ENCODE measurements around the gene CACNA1H.
A peak's percentile ranks its signal among the peaks of the same experiment; 100 is the strongest.

CACNA1H gene

GRCh38 chr16:1152651-1153259 lies at the start of gene CACNA1H:
Gene CACNA1H (plus strand): TSS chr16:1153106. CDS start chr16:1153738, 632 bp downstream.
- DNase-seq (ENCODE audit: low read depth in 2 of 2), result peak; percentile 30 to 47

GRCh38 chr16:1103636-1103980 lies 49.3 kb upstream of the CACNA1H start:
- no peak for DNase-seq (ENCODE audit: low read depth in 2 of 2)

DNA sequence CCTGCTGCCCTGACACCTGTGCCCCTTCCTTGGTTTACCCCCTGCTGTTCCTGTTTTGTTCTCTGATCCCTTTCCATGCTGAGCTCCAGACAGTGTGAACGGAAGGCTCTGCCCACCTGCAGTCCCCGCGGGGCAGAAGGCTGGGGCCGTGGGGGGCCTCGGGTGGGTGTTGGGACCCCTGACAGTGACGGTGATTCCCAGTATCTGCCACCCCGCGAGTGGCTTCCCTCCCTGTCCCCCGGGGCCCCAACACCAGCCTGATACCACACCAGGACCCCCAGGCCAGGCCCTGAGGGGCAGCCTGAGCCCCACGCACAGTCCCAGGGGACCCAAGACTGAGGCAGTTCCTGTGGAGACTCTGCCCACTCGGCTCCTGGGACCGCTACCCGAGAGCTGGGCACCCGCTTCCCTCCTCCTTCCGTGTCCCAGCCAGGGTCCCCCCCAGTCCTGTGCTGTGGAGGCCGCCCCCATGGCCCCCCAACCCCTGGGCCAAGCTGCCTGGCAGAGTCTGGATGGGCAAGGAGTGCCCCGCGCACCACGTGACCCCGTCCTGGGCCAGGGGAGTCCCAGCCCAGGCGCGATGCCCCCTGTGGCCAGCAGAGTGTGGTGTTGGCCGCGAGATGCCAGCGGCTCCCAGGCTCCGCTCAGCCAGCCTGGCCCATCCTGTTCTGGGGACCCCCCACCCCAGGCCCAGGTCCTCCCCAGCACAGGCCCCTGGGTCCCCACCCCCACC lies 46.9 kb upstream of the CACNA1H start:
- DNase-seq (ENCODE audit: low read depth in 2 of 2), result peak in 1 of 2 donors; percentile 12

DNA sequence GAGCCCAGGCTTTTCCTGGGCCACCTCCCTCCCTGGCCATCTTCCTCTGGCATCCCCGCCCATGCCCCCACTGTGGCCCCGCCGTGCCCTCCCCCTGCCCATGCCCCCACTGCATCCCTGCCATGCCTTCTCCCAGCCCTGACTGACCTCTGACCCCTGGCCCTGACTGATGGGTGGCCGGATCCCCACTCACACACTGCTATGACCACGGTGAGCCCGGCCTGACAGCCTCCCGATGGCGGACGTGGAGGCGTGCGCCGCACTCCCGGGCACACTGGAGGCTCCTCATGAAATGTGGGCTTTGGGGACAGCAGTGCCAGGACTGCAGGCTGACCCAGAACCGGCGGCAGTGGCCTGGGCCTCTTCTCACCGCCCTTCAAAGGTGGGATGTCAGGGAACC lies 46.2 kb upstream of the CACNA1H start:
- no peak for DNase-seq (ENCODE audit: low read depth in 2 of 2)

DNA sequence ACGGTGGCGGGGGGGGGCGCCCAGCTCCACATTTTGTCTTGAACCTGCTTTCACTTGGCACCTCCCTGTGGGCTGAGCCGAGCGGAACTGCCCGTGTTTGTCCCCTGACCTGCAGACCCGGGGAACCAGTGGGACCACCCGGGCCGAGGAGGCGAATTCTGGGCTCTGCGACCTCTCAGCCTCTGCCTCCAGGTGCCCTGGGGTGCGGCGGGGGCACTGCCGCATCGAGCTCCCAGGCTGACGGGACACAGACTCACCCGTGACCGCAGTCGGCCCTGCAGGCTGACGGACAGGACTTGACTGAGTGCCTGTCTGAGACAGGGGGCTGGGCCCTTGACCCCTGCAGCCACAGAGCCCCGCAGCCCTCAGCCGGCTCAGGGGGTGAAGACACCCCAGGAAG lies 45.8 kb upstream of the CACNA1H start:
- DNase-seq (ENCODE audit: low read depth in 2 of 2), result no peak

DNA sequence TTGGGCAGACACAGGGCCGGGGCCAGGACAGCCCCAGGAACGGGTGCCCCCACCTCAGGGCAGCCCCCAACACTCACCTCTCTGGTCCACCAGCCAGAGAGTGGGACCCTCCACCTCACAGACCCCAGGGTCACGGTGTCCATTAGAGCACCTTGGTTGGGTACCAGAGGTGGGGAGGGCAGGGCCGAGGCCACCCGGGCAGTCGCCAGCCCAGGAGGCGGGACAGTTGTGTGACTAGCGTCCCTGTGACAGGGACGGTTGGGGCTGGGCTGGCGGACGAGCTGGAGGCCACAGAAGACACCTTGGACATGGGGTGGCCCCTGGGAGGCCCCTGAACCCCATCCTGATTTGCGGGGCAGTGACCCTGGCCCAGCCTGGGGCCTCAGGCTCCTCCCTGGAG lies 45.2 kb upstream of the CACNA1H start:
- DNase-seq (ENCODE audit: low read depth in 2 of 2), result no peak

GRCh38 chr16:1108299-1109252 lies 44.3 kb upstream of the CACNA1H start:
- DNase-seq (ENCODE audit: low read depth in 2 of 2), result no peak

DNA sequence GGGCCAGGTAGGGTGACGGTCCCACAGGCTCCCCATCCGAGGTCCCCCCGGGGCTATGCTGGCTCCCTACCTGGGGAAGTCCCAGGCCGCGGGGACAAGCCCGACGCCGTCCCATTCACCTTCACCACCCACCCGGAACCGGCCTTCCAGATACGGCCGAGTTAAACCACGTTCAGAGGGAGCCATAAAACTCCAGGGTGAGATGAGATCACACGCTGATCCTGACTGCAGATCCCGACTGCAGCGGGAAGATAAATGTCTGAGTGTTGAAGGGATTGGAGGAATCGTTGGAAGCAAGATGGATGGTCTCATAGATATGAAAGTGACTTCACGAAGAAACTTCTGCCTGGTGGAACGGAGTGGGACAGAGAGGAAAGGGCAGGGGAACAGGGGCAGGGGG lies 43.3 kb upstream of the CACNA1H start:
- DNase-seq (ENCODE audit: low read depth in 2 of 2), result no peak

- DNase-seq (ENCODE audit: low read depth in 2 of 2), result no peak
Measured at GRCh38 chr16:1112506-1113184, 40.3 kb upstream of the CACNA1H start.

GRCh38 chr16:1113489-1113888 lies 39.4 kb upstream of the CACNA1H start:
- DNase-seq (ENCODE audit: low read depth in 2 of 2), result no peak

DNA sequence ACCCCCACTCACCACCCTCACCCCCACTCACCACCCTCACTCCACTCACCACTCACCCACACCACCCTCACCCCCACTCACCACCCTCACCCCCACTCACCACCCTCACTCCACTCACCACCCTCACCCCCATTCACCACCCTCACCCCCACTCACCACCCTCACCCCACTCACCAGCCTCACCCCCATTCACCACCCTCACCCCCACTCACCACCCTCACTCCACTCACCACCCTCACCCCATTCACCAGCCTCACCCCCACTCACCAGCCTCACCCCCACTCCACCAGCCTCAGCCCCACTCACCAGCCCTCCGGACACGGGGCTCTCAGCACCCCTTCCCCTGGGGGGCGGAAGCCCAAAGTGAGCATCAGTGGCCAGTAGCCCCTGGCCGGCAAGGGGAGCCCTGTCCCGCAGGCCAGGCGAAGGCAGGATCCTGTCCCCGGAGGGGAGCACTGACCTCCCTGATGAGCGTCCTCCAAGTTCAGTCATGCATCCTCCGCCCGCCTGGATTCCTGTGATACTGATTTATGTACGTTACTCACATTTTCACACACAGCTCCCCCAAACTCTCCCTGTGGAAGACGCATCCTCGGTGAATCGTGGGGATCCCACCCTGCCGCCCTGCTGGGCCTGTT lies 38.9 kb upstream of the CACNA1H start:
- DNase-seq (ENCODE audit: low read depth in 2 of 2), result no peak

GRCh38 chr16:1116693-1117077 lies 36.2 kb upstream of the CACNA1H start:
- no peak for DNase-seq (ENCODE audit: low read depth in 2 of 2)

DNA sequence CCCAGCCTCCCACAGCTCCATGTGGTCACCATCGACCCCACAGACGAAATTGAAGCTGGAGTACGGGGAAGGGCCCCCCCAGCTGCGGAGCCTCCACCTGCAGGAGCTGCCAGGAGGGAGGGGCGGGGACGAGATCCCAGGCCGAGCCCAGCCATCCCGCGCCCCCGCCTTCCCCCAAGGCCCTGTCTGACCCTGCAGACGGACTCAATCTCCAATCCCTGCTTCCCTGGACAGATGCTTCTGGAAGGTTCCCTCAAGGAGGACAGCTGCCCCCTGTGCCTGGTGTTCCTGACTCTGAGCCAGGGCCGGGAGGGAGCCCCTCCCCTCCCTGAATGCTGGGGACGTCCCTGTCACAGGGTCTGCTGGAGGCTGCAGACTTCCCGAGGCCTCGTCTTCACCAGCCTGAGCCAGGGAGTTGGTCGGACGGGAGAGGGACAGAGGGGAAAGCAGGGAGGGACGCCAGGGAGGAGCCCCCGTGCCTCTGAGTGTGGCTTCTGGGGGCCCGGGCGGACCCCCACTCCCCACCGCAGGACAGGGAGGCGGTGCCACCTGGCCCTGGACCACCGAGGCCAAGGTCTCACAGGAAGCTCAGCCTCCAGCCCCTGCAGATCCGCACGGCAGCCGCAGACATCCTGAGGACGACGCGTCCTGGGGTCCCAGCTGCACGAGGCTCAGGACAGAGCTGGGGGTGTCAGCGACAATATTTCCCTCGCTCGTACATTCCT lies 35.6 kb upstream of the CACNA1H start:
- no peak for DNase-seq (ENCODE audit: low read depth in 2 of 2)

- no peak for DNase-seq (ENCODE audit: low read depth in 2 of 2)
Measured at GRCh38 chr16:1117926-1118325, 35.0 kb upstream of the CACNA1H start.

DNA sequence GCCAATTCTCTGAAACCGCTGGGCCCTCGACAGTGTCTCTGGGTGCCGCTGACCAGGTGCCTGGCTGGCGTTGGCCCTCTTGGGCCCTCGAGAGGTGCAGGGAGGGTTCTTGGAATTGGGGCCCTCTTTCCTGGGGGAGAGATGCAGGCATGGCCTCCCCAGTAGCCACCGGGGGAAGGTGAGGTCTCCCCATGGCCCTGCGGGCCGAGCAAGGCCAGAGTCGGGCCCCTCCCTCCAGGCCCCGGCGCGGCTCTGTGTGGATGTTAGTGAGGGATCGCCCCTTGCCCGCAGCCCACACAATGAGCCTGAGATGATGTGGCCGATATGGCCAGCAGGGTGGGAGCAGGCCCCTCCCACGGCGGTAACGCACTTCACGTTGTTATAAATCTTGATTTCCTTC lies 33.8 kb upstream of the CACNA1H start:
- no peak for DNase-seq (ENCODE audit: low read depth in 2 of 2)

- no peak for DNase-seq (ENCODE audit: low read depth in 2 of 2)
Measured at GRCh38 chr16:1119766-1120576, 32.9 kb upstream of the CACNA1H start.

DNA sequence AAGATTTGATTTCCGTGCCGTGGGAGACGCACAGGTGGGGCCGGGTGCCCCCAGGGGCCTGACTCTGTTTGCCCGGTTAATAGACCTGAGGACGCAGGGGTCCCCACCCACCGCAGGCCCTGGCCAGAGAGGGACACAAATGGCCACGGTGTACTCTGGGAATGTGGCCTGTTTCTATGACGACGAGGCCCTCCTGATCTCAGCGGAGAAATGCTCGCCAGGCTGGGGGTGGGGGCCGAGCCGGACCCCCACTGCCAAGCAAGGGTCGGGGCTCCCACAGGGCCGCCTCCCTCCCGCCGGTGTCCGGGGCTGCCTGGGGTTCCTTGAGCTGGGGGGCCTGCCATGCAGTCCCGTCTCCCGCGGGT lies 32.3 kb upstream of the CACNA1H start:
- no peak for DNase-seq (ENCODE audit: low read depth in 2 of 2)

- no peak for DNase-seq (ENCODE audit: low read depth in 2 of 2)
Measured at GRCh38 chr16:1121009-1121408, 31.9 kb upstream of the CACNA1H start.

- no peak for DNase-seq (ENCODE audit: low read depth in 2 of 2)
Measured at GRCh38 chr16:1121601-1122397, 31.1 kb upstream of the CACNA1H start.
